ENCODE data around the gene EPHB1.

The EPHB1 gene

GRCh38 chr3:135190658-135191057, 395.6 kb downstream of the EPHB1 start:
- H3K27ac ChIP-seq (replicated peaks), result no peak overlapping the region
- no peak for TF ChIP-seq SPI1 (IDR thresholded peaks at IDR 0.05; ENCODE audit: borderline replicate concordance, low read depth)
- no peak for TF ChIP-seq REST (IDR thresholded peaks at IDR 0.05; ENCODE audit: insufficient replicate concordance, low read depth)
- no peak for TF ChIP-seq GABPA (IDR thresholded peaks at IDR 0.05; ENCODE audit: low read depth)
- TF ChIP-seq CTCF (IDR thresholded peaks at IDR 0.05; ENCODE audit: insufficient read depth, low read length), result no peak
- TF ChIP-seq POLR2AphosphoS5 (IDR thresholded peaks at IDR 0.05; ENCODE audit: low read depth), result no peak
- no peaks in the 10 kb centered on the region for H3K27me3 ChIP-seq (ENCODE audit: insufficient read depth, poor library complexity, severe bottlenecking)
- no peak overlapping the region for H3K4me3 ChIP-seq (replicated peaks; ENCODE audit: insufficient read depth, low read length)
- DNase-seq (ENCODE audit: low read depth in 1 of 2, low spot score in 1 of 2), result no peak

DNA sequence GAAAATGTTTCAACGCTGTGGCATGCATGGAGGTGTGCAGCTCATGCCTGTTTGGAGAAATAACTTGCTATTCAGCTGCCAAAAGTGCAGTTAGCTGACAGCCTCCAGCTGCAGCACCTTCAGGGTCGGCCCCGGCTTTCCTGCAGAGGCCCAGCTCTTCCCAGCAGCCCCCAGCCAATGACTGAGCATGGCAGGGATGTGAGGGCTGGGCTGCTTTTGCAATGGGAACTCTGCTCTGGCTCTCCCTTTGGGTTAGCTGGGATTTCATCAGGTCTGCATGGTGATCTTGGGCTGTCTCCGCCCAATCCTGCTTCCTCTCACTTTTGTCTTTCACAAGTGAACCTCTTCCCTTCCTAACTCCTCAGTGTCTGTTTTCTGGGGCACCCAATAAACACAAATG, 396.6 kb downstream of the EPHB1 start:
- Histone ChIP-seq H3K27ac (replicated peaks) (no peak overlapping the region), H3K27me3 (ENCODE audit: insufficient read depth, poor library complexity, severe bottlenecking) (no peaks in the 10 kb centered on the region), H3K4me3 (replicated peaks; ENCODE audit: insufficient read depth, low read length) (no peak overlapping the region)
- no peak for DNase-seq (ENCODE audit: low read depth in 1 of 2, low spot score in 1 of 2)
- TF ChIP-seq CTCF (IDR thresholded peaks at IDR 0.05; ENCODE audit: insufficient read depth, low read length) (no peak), GABPA (IDR thresholded peaks at IDR 0.05; ENCODE audit: low read depth) (no peak), REST (IDR thresholded peaks at IDR 0.05; ENCODE audit: insufficient replicate concordance, low read depth) (no peak), POLR2AphosphoS5 (IDR thresholded peaks at IDR 0.05; ENCODE audit: low read depth) (no peak), SPI1 (IDR thresholded peaks at IDR 0.05; ENCODE audit: borderline replicate concordance, low read depth) (no peak)

- no peak overlapping the region for H3K27ac ChIP-seq (replicated peaks)
- no peak overlapping the region for H3K4me3 ChIP-seq (replicated peaks; ENCODE audit: insufficient read depth, low read length)
- no peaks in the 10 kb centered on the region for H3K27me3 ChIP-seq (ENCODE audit: insufficient read depth, poor library complexity, severe bottlenecking)
- TF ChIP-seq POLR2AphosphoS5 (IDR thresholded peaks at IDR 0.05; ENCODE audit: low read depth), result no peak
- no peak for TF ChIP-seq CTCF (IDR thresholded peaks at IDR 0.05; ENCODE audit: insufficient read depth, low read length)
- TF ChIP-seq SPI1 (IDR thresholded peaks at IDR 0.05; ENCODE audit: borderline replicate concordance, low read depth), result no peak
- TF ChIP-seq REST (IDR thresholded peaks at IDR 0.05; ENCODE audit: insufficient replicate concordance, low read depth), result no peak
- TF ChIP-seq GABPA (IDR thresholded peaks at IDR 0.05; ENCODE audit: low read depth), result no peak
- DNase-seq (ENCODE audit: low read depth in 1 of 2, low spot score in 1 of 2), result no peak
These were observed 397.9 kb downstream of the EPHB1 start for GRCh38 chr3:135192929-135193328.
